Globus pallidus (tissue), 1 donor: Measurements from ENCODE around the gene CDKN2AIPNL.

Experiments used
- DNase-seq: peaks from one replicate; pipeline ENCODE4 v3.0.0-alpha.2; 2015; ENCODE audit warnings: low spot score

The CDKN2AIPNL gene

GRCh38 chr5:134411546-134412266 is at the start of gene CDKN2AIPNL:
TSS of gene CDKN2AIPNL (minus strand) at chr5:134411881. CDS start at chr5:134411854, 27 bp downstream.
- peak; percentile 86 for DNase-seq

- no peak for DNase-seq
Measured at GRCh38 chr5:134460551-134460950, 48.9 kb upstream of the CDKN2AIPNL start.

- no peak for DNase-seq
Measured at GRCh38 chr5:134459491-134459890, 47.8 kb upstream of the CDKN2AIPNL start.

GRCh38 chr5:134459010-134459403 is 47.3 kb upstream of the CDKN2AIPNL start:
- DNase-seq: no peak

GRCh38 chr5:134458234-134459009 is 46.7 kb upstream of the CDKN2AIPNL start:
- no peak for DNase-seq

- no peak for DNase-seq
Measured at GRCh38 chr5:134457801-134458200, 46.1 kb upstream of the CDKN2AIPNL start.

- DNase-seq: no peak
Measured at GRCh38 chr5:134456825-134457224, 45.1 kb upstream of the CDKN2AIPNL start.

- DNase-seq: no peak
Measured at GRCh38 chr5:134455466-134455865, 43.8 kb upstream of the CDKN2AIPNL start.

GRCh38 chr5:134453016-134453415 is 41.3 kb upstream of the CDKN2AIPNL start:
- DNase-seq: no peak

- no peak for DNase-seq
Measured at GRCh38 chr5:134451936-134452505, 40.3 kb upstream of the CDKN2AIPNL start.

GRCh38 chr5:134451225-134451935 is 39.7 kb upstream of the CDKN2AIPNL start:
- DNase-seq: no peak

GRCh38 chr5:134450374-134450773 is 38.7 kb upstream of the CDKN2AIPNL start:
- DNase-seq: no peak

GRCh38 chr5:134449167-134449566 is 37.5 kb upstream of the CDKN2AIPNL start:
- no peak for DNase-seq

- no peak for DNase-seq
Measured at GRCh38 chr5:134447815-134448520, 36.3 kb upstream of the CDKN2AIPNL start.

GRCh38 chr5:134446938-134447337 is 35.3 kb upstream of the CDKN2AIPNL start:
- DNase-seq: no peak

GRCh38 chr5:134445856-134446818 is 34.5 kb upstream of the CDKN2AIPNL start:
- DNase-seq: no peak

- no peak for DNase-seq
Measured at GRCh38 chr5:134444941-134445471, 33.3 kb upstream of the CDKN2AIPNL start.

- DNase-seq: no peak
Measured at GRCh38 chr5:134440201-134440755, 28.6 kb upstream of the CDKN2AIPNL start.

GRCh38 chr5:134439210-134439654 is 27.6 kb upstream of the CDKN2AIPNL start:
- peak; percentile 64 for DNase-seq

GRCh38 chr5:134438721-134439123 is 27.0 kb upstream of the CDKN2AIPNL start:
- no peak for DNase-seq
